Stimulated activated CD8-positive, alpha-beta memory T cell treated with anti-CD3 and anti-CD28 coated beads, Interleukin-2, amount 100 ng/mL, for 1 hour (primary cell): ENCODE data around the gene DENND1A.
"Not testable (repeated sequence)": the region's sequence is repeated elsewhere in the genome, so short reads cannot be mapped to it uniquely, and the experiment has no call there.

ENCODE experiments used
- DNase-seq, 2 donors: peaks; one replicate each; pipeline ENCODE4 v3.0.0-alpha.2; 2020; ENCODE audit warnings: low read depth in 2 of 2

The DENND1A gene

DNA sequence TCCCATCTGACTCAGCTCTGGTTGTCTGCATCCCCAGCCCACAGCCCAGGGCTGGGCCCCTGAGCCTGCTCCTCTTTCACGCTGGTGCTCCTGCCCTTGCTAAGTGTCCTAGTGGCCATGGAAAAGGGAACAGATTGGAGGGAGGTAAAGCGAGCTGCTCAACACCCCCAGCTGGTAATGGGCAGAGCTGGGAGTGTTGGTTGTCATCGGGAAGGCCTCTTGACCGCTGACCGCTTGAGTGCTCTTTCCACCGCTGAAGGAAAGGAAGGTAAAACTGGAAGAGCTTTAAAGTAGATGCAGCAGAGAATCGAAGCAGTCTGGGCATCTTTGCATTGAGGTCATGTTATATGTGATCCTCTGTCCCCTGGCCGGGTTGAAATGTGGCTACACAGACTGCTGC is 513.8 kb downstream of the DENND1A start:
- no peak for DNase-seq

DNA sequence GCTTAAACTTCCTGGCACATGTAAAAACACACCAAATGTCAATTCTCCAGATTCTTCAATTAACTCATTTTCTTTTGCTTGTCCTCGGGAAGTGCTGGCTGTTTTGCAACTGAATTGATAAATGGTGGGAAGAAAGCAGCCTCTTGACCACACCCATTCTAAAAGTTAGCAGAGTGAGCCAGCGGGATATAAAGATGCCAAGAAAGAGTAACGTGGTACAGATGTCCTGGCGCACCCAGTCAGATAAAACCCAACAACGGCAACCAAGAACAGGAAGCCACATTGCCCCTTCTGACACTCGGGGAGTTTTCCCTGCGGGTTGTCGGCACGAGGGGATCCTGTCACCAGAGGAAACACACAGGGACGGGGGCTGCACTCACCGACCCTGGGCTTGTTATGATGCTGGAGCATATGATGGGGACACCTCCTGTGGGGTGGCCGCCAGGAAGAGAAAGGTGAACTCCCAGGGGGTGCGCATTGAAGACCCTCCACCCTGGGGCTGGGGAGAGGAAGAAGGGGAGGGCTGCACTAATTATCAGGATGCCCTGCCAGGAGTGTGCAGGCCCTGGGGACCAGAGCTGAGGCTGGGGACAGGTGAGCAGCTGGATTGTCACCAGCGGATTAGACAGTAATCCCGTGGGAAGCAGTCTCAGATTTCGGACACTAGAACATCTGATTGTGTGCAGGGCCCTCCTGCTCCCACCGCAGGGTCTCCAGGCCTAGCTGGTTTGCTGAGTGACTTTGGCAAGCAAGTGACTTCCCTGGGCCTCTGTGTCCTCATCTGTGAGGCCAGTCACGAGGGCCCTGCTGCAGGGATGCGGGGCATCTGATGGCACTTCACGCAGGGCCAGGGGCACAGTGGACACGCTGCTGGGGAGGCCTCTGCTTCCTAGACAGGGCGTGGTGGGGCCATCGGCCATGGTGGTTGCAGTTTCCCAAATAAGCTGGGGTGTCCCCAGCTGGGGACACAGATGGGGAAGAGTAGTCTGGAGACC is 514.7 kb downstream of the DENND1A start:
- no peak for DNase-seq

DNA sequence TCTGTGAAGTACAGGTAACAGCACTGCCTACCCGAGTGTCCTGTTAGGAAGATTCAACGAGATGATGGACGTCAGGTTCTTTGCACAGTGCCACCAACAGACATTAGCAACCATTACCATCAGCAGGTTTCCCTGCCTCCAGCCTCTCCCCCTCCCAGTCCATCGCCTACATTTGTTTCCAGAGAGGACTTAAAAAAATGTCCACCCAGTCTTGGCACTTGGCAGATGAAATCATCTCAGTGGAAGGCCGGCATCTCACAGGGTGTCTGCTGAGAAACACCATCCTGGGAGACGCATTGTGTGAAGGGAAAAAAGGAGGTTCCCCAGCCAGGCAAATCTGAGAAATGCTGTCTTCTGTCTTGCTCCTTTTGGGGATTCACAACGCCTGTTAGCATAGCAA is 515.7 kb downstream of the DENND1A start:
- no peak for DNase-seq

DNA sequence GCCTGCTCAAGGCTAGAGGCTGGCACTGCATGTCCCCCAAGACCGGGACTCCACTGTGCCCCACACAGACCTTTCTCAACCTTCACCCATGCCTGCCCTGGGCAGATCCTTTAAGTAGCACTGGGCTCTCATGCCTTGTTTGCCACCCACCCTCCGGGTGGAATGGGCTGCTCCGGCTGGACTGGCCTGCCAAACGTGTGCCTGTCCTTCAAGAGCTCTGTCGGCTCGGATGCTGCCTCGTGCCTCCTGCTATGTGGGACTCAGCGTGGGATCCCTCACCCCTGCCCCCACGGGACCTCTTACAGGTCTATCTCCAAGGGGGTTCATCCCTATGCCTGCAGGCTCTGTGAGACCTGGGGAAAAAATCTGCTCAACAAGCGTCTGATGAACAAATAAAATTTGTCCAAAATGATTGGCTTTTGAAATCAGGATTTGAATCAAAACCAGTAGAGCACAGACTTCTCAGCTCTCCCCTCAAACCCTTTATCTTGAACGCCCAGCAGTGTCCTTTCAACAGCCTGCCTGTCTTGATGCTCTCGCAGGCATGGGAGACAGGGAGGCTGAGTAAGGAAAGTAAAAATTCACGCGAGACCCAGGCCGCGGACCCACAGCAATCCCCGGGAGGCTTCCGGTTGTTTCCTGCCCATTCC is 517.6 kb downstream of the DENND1A start:
- DNase-seq: no peak

DNA sequence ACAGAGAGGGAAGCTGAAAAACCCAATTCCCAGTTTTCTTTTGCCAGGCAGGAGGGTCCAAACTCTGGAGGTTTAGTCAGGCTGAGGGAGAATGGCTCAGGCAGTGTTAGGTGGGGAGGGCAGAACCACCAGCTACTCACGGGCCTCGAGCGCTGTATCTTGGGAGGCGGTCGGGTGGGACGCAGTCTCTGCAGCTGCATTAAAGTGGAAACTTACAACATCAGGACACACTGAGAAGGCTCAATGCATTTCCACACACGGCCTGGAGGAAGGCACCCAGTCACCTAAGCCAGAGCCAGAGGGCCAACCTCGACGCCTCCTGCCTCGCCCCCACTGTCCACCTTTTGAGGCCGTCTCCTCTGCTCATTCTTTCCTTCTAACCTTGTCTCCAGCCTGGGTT is 518.3 kb downstream of the DENND1A start:
- DNase-seq: no peak

DNA sequence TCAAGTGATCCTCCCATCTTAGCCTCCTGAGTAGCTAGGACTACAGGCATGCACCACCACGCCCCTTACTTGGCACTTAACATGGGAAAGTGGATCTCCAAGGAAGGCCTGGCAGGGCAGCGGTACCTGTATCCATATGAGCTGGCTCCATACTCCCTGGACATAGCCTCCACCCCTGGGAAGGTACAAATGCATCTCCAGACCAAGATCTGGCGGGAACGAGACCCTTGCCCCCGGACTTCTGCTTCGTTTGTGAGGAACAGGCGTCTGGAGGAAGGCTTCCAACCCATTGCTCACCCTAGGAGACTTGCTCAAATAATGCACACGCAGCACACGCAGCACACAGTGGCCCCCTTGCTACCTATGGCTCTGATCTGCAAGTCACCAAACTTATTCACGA is 518.7 kb downstream of the DENND1A start:
- no peak for DNase-seq

DNA sequence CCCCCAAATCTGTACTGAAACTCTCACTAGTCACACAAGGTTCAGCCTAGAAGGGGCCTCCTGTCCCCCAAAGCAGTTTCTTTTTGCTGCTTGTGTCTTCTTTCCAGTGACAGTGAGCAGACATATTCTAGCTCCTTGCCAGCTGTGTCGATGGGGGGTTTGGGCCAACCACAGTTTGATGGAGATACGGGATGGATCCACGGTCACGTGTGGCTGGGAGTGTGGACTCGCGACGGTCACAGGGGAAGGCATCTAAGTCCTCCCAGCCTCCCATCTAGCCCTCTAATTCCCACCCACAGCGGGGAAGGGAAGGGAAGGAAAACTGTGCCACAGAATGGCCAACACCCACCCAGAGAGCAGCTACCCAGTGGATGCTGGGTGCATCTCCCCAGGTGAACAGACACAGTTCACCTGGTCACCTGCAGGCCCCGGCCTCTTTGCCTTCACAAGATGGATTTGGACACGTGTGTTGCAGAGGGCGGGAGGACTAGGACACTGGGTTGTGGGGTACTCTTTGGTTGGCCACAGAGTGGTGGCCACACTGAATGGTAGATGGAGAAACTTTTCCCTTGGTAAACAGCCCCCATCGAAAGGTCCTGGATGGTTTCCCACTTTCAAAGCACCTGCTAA is 519.5 kb downstream of the DENND1A start:
- DNase-seq: no peak

DNA sequence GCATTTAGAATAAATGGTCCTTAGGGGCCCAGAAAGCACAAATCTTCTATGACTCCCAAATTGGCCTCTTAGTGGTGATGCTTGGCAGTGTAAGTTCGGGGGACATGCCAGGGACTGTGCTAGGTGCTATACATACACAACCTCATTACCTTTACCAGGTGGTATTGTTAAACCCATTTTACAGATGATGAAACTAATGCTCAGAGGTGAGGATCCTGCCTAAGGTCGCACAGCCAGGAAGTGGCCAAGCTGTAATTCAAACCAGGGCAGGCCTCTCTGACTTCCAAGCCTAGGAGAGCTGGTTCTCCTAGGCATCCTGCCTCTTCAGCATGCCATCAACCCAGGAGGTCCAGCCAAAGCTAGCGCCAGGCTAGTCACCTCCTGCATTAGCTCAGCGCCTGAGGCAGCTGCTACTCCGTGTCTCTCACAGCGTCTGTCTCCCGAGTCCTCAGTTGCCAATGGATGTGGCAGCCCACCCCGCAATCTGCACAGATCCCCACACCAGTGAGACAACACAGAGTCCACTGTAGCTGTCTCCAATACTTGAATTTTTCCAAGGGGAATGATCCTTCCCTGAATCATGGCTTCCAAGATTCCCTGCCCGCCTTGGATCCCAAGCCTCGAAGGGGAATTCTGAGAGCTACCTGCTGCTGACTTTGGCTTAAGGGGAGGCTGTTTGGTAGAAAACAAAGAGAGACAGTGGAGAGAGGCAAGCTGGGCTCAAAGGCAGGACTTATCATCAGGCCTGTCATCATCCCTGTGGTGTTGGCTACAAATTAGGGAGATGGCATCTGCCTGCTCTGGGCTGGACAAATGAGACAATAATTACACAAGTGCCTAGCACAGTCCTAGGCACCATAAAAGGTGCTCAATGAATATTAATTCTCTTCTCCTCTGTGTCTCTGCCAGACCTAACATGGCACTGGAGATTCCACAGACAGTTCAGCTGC is 521.3 kb downstream of the DENND1A start:
- DNase-seq: no peak

DNA sequence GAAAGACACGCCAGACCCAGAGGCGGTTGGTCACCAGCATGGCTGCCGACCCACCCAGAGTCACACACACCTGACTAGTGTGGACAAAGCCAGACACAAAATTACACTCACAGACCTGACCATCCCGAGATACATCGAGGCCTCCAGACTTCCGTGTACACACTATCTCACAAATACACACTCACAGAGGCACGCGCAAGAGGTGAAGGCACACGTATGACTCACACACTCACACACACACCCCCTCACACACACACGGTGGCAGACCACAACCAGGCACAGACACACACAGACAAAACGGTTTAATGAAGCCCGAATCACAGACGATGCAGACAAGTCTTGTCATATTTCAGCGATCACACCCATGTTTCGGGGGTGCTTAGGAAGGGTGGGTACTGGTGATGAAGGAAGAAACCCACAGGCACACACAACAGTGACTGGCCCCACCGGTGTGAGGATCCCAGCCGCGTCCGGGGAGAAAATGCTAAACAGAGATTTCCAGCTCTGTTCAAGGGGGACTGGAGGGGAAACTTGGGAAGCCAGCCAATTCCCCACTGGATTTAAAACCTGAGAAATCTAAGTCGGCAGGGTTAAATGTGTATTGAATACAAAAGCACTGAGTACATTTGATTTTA is 522.6 kb downstream of the DENND1A start:
- no peak for DNase-seq

DNA sequence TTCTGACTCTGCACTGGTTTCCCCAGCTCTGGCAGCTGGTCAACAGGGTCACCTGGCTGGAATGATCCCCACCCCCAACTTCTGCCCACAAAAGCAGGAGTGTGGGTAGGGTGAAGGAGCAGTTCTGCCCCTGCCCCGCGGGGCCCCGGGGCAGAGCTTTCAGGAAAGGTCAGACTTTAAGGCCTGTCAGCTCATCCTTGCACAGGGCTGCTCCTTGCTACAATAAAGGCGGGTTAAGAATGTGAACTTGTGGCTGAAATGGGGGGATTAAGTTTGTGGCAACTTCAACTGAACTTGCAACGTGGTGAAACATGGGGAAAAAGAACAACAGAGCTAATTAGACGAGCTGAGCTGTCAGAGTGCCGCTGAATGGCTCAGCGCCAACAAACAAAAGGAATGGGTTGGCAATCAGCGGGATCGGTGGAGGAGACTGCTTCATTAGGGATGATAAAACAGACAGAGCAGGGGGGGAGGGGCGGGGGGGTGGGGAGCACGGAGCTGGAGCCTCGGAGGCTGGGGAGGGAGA is 523.2 kb downstream of the DENND1A start:
- no peak for DNase-seq

DNA sequence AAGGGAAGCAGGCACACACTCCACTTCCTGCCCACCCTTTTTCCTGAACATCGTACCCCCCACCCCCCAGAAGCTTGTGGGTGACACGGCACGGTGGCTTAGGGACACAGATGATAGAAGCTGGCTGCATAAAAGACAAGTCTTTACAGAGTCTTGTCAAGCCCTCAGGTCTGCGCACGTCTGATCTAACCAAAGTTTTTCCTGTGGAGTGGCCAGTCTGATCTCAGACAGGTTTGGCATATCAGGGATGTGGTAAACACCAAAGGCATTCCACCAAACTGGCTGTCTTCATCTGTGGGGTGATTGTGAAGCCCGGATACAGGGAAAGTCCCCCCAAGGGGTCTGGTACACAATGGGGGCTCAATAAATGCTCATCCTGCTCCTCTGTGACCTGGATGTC is 523.9 kb downstream of the DENND1A start:
- no peak for DNase-seq

DNA sequence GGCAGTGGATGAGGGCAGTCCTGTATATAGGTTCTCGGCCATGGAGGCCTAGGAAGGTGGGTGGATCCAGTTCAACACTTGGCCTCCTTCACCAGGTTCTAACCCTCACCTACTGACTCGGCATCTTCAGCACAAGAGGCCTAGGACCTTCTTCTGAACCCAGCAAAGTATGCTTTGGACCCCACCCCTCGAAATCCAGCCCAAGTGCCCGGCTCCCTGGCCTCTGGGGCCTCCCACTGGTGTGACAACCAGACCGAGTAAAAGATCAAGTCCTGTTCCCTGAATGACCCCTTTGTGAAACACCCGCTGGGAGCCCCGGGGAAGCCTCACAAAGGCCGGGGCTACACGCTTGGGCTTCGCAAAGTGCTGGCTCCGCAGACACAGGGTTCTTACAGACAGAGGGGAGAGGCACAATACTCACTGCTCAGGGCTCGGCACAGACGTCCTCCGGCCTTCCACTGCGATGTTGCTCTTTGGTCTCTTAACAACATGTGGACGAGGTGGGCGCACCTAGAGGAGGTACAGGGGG is 526.9 kb downstream of the DENND1A start:
- DNase-seq: no peak

DNA sequence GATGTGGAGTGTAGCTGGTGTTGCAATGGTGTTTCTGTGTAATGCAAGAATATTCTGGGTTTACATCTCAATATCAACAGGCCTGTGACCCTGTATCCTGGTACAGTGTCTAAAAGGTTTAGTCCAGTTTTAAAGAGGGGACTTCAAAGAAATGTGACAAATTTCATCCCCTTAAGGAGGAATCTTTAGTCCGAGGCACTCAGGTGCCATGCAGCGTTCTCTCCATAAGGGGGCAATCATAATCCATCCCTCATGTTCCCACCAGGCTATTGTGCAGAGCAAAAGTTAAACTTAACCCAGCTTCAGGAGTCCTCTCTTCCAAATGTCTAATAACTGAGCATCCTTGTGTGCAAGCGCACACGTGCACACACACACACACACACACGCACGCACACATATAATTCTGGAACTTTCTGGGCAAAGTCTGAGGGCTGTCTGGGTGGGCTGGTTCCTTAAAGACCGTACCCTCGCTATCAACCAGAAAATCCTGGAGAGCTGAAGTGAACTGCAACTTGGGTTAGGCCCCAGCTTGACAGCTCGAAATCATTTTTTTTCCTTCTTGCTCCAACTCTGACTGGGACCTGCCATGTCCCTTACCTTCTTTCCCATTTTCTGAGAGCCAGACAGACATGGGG is 527.9 kb downstream of the DENND1A start:
- DNase-seq: no peak

DNA sequence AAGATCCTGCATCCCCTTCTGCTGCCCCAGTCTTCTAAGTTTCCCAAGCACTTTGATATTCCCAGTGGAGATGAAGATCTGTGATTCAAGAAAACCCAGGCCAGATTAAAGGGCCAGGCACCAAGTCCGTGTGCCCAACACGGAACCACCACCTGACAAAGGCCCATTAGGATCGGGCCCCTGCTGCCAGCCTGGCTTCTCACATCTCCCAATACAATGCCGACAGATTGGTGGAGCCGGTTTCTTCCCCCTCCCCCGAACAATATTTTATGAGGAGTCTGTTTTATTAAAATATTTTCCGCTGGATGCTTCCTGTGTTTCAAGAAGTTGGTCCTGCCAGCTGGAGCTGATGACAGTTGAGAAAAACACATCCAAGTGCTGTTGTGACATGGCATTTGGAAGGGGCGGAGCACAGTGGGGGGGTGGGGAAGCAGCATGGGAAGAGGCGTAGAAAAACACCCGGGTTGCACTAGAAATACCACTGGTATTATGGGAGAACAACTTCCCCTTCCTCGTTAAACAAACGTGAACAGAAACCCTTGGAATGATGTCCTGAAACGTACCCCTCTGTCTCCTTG is 528.9 kb downstream of the DENND1A start:
- DNase-seq: no peak

DNA sequence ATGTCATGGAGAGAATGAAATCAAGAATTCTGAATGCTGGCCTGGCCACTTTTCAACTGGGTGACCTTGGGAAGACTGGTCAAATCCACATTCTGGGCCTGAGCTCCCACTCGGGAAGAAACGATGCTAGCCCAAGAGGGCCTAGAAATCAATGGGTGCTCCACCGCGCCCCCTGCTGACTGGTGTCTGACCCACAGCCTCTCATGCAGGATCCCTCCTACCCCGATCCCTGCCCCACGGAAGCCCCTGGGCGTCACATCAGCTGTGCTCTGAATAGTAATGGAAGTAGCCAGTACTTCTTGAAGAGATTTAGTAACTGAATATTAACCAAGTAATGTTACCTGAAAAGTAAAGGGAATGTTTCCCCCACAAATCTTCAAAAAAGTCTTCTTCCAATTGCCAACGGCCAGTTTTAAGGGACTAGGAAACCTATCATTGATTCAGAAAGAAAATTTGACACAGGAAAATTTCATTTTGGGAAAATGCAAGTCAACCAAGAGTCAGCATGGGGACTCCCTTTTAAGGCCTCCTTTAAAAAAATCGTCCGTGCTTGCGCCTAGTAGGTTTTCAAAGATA is 530.0 kb downstream of the DENND1A start:
- DNase-seq: no peak

DNA sequence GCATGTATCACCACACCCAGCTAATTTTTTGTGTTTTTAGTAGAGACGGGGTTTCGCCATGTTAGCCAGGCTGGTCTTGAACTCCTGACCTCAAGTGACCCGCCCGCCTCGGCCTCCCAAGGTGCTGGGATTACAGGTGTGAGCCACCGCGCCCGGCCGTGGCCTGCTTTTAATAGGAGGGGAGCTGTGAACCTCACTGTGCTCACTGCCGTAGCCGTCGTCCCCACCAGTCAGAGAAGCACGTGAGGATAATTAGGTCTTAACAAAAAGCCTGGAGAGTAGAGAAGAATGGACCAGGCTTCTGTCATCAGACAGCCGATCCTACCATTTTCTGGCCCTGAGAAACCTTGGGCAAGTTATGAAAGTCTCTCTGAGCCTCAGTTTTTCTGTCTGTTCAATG is 531.0 kb downstream of the DENND1A start:
- DNase-seq: not testable (repeated sequence)

DNA sequence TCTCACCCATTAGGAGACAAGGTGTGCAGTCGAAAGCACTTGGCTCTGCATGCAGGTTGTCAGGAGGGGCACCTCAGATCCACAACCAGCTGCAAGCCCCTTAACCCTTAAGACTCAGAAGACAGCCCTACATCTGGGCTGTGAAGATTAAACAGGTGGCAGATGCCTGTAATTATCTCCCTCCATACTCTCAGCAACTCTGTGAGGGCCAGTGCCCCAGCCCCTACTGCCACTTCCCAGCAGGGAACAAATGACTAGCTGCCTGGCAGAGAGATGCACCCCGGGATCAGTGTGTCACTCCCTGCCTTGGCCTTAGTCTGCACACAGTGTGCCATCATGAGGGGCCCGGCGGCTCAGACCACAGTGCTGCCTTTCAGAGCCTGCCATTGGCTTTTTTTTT is 532.0 kb downstream of the DENND1A start:
- DNase-seq: no peak

DNA sequence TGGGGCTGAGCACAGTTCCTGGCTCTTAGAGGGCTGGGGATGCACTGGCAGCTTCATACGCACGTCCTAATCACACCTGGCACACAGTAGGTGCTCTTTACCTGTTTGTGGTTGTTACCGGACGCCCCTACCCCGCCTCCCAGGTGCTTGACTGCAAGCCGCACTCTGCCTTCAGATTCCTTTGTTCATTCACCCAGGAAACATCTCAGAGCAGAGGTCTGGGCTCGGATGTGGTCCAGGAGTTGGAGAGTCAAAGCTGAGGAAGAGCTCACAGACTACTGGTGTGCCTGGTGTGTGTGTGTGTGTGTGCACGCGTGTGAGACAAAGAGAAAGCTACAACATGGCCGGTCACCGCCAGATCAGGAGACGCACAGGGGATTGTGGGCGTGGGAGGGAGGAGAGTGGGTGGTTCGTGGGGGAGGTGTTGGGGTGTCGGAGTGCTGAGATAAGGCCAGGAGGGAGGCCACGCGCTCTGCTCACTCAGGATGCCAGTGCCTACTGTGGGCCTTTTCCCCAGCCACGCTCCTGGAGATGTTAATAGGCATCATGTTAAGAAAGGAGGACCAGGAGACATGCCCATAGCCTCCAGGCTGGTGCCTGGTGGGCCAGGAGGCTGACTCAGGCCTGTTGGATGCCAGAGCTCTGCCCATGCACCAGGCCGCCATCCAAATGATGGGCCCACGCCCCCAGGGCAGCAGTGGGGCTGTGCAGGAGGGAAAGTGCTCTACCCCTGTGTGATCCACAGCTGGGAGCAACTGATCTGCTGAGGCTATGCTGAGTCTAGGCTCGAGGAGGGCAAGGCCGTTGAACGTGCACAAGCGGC is 534.0 kb downstream of the DENND1A start:
- DNase-seq: no peak
